ENCODE data around the gene PHACTR4. TPM values are rescaled to one million over a fixed set of nuclear protein-coding genes. Genes with fewer than 3 reads are reported as not detected.

The PHACTR4 gene
- total RNA-seq, 1 experiment from 2014 or later = 52.9 TPM

- TF ChIP-seq NR2C2 (CRISPR knock-in tag; IDR thresholded peaks at IDR 0.05) = 0 out of 2 replicates have a peak, but pooled peaks have one; percentile 49
- TF ChIP-seq AFF4 (CRISPR knock-in tag; IDR thresholded peaks at IDR 0.05; ENCODE audit: borderline replicate concordance) = peak; percentile 88; the same call in 1 of the 2 replicates
- no peak for TF ChIP-seq ZNF138 (CRISPR knock-in tag; conservative IDR thresholded peaks at IDR 0.05)
- no peak for TF ChIP-seq STAT6 (CRISPR knock-in tag; conservative IDR thresholded peaks at IDR 0.05; ENCODE audit: low read depth)
- no peak; the same call in 1 of the 2 replicates for TF ChIP-seq PREB (CRISPR knock-in tag; IDR thresholded peaks at IDR 0.05; ENCODE audit: borderline replicate concordance)
- peak; percentile 21; the same call in 1 of the 2 replicates for TF ChIP-seq MAX (CRISPR knock-in tag; IDR thresholded peaks at IDR 0.05)
- TF ChIP-seq NFYB (CRISPR knock-in tag; conservative IDR thresholded peaks at IDR 0.05; ENCODE audit: low read depth) = no peak
- TF ChIP-seq AR (CRISPR knock-in tag; IDR thresholded peaks at IDR 0.05) = peak; percentile 97
- no peak for TF ChIP-seq GRHL2 (CRISPR knock-in tag; IDR thresholded peaks at IDR 0.05; ENCODE audit: insufficient replicate concordance, severe bottlenecking)
- no peak for TF ChIP-seq ELF4 (CRISPR knock-in tag; IDR thresholded peaks at IDR 0.05; ENCODE audit: low read depth)
- TF ChIP-seq TP53 (CRISPR knock-in tag; IDR thresholded peaks at IDR 0.05) = no peak
- no peak for TF ChIP-seq ZNF263 (CRISPR knock-in tag; IDR thresholded peaks at IDR 0.05; ENCODE audit: low read depth)
- no peak for TF ChIP-seq CDX4 (CRISPR knock-in tag; IDR thresholded peaks at IDR 0.05; ENCODE audit: borderline replicate concordance)
- TF ChIP-seq FOXK1 (CRISPR knock-in tag; IDR thresholded peaks at IDR 0.05) = no peak
- TF ChIP-seq ZSCAN18 (CRISPR knock-in tag; IDR thresholded peaks at IDR 0.05) = no peak
- TF ChIP-seq ZNF121 (CRISPR knock-in tag; IDR thresholded peaks at IDR 0.05) = no peak
- TF ChIP-seq E2F5 (CRISPR knock-in tag; IDR thresholded peaks at IDR 0.05) = no peak
- 0 out of 2 replicates have a peak, but pooled peaks have one; percentile 5 for TF ChIP-seq CREM (CRISPR knock-in tag; IDR thresholded peaks at IDR 0.05)
- TF ChIP-seq ZNF425 (CRISPR knock-in tag; conservative IDR thresholded peaks at IDR 0.05) = peak; percentile 88
- no peak for TF ChIP-seq HMGA2 (CRISPR knock-in tag; IDR thresholded peaks at IDR 0.05)
- no peak for TF ChIP-seq FOXP1 (CRISPR knock-in tag; IDR thresholded peaks at IDR 0.05; ENCODE audit: borderline replicate concordance)
- peak; percentile 99 for TF ChIP-seq ZNF671 (CRISPR knock-in tag; IDR thresholded peaks at IDR 0.05)
Observed at GRCh38 chr1:28509705-28510272, 140.2 kb downstream of the PHACTR4 start (continued).
